ENCODE measurements around the gene ETFRF1. TPM values are rescaled to one million over a fixed set of nuclear protein-coding genes. Genes with fewer than 3 reads are reported as not detected.

The ETFRF1 gene
- total RNA-seq, 2 experiments from 2014 or later: 13.0 to 13.1 TPM

DNA sequence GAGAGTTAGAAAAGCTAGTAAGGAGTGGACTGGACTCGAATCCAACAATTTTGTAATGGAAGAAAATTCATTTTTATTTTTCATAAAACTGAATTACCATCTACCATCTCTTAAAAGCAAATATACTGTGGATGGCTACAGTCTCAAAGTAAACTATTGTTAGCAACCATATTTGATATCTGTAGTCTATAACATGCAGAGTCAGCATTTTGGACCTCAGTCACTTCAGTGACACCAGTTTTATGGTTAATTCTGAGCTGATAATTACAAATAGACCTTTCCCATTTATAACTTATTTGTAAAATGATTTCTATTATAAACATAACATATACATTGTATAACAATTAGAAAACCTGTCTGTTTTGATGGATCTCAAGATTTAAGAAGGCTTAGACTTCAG lies 53.7 kb downstream of the ETFRF1 start:
- H3K4me1 Mint-ChIP-seq: peaks cover 50% of the 10 kb centered on the region
- peaks cover 29% of the 10 kb centered on the region for H3K36me3 Mint-ChIP-seq
- H3K27ac Mint-ChIP-seq: no peak overlapping the region
- H3K4me3 Mint-ChIP-seq: peak overlapping the region; percentile 42
- H3K9me3 Mint-ChIP-seq: peaks cover 5% of the 10 kb centered on the region
- DNase-seq: no peak
- H3K27me3 Mint-ChIP-seq: no peaks in the 10 kb centered on the region

DNA sequence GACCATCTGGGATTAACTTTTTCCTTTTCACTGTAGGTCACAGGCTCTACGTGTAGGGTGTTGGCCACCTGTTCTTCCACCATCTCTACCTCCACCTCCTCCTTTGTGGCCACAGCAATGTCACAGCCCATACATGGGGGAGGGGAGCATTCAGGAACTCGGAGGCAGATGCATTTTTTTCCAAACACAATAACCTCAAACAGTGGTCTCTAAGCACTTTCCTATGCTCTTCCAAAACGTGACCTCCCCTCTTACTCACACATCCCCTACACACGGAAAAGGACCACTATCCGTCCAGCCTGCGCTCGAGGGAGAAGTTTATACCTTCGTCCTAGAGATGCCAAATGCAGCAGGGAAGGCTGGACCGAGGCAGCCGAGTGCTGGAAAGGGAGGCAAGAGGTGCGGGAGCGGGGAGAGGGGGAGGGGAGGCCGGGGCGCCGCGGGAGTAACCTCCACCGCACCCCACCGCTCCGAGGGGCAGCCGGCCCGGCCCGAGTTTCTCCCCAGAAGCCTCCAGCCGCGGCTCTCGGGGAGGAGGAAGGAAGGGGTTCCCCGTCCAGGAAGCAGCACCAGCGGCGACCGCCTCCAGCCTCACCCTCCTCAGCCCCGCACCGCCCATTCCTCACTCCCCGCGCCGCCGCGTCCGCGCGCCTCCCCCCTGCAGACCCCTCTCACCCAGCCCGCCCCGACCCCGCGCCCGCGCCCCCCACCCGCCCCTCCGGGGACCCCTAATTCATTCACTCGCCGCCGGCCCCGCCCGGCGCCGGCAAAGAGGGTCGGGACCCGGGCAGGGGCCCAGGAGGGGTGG lies 55.1 kb downstream of the ETFRF1 start:
- H3K27me3 Mint-ChIP-seq: no peaks in the 10 kb centered on the region
- H3K27ac Mint-ChIP-seq: peak overlapping the region; percentile 90
- peaks cover 22% of the 10 kb centered on the region for H3K36me3 Mint-ChIP-seq
- H3K4me1 Mint-ChIP-seq: peaks cover 43% of the 10 kb centered on the region
- peaks cover 5% of the 10 kb centered on the region for H3K9me3 Mint-ChIP-seq
- peak overlapping the region; percentile 92 for H3K4me3 Mint-ChIP-seq
- DNase-seq: peak; percentile 58

DNA sequence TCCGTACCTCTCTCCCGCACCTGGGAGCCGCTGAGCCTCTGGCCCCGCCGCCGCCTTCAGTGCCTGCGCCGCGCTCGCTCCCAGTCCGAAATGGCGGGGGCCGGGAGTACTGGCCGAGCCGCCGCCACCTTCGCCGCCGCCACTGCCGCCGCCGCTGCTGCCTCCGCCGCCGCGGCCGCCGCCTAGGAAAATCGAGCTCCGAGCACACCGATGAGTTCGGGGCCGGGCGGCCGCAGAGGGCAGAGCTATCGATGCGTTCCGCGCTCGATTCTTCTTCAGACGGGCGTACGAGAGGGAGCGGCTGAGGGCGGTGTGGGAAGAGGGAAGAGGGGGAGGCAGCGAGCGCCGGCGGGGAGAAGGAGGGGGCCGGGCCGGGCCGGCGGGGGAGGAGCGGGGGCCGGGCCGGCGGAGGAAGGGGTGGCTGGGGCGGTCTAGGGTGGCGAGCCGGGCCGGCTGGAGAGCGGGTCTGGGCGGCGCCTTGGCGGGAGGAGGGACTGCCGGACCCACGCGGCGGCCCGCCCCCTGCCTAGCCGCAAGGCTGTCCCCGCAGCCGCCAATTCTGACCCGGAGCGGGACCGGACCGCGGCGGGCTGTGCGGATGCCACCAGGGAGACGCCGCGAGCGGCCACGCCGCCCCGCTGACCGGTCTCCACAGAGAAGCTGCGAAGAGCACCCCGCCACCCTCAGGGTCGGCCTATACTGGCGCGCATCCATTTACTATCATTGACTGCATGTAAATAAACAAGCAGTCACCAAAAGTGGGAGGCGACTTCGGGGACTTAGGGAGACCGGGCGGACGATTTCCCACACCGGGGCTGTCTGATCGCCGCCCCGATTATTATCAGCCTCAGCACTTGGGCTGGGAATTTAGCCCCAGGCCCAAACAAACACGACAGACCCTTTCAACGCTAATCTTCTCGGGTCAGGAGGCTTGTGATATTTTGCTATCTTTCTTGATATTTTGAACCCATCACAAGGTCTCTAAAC lies 56.0 kb downstream of the ETFRF1 start, which contains the start of gene KRAS:
KRAS (minus strand) TSS at position 186 of the 987 bp plus-strand sequence.
- peak; percentile 92 for DNase-seq
- Mint-ChIP-seq H3K4me1 (peaks cover 34% of the 10 kb centered on the region), H3K4me3 (peak within 1 kb of the TSS; percentile 92), H3K27ac (peak within 1 kb of the TSS; percentile 90), H3K36me3 (peaks cover 13% of the 10 kb centered on the region), H3K27me3 (no peaks in the 10 kb centered on the region), H3K9me3 (peaks cover 5% of the 10 kb centered on the region)

DNA sequence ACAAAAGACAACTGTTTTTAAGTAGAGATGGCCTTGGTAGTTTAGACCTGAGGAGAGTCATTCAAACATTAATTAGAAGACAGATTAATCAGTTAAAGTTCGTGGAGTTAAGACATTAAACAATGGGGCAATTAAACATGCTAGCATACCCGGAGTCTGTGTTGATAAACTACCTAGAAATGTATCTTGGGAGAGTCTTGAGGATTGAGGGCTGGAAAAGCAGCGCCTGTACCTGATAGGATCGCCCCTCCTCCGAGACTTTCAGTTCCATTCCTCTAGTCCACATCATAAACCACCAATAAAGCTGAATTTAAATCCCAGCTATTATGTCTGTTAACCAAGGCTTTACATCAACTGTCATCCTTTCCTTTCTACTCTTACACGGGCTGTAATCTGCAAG lies 56.7 kb downstream of the ETFRF1 start:
- Mint-ChIP-seq H3K4me3 (peak overlapping the region; percentile 86), H3K27ac (peak overlapping the region; percentile 46), H3K27me3 (no peaks in the 10 kb centered on the region), H3K36me3 (peaks cover 8% of the 10 kb centered on the region), H3K9me3 (peaks cover 5% of the 10 kb centered on the region), H3K4me1 (peaks cover 34% of the 10 kb centered on the region)
- DNase-seq: no peak

DNA sequence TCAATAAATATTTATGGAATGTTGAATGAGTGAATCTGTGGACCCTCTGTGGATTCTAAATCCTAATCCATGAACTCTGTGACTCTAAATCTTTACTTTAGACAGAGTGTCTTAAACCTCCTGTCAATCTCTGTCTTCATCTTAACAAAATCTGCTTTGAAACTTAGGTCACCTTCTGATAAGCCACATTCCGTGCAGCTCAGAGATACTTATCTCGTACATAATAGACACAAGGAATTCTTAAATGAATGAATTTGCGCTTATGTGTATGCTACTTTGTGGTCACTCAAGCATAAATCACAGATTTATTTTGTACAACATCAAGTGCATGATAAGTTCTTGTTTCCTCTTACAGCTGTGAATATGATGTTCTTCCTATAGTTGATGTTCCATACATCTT lies 57.9 kb downstream of the ETFRF1 start:
- Mint-ChIP-seq H3K9me3 (peaks cover 5% of the 10 kb centered on the region), H3K4me1 (peaks cover 27% of the 10 kb centered on the region), H3K4me3 (no peak overlapping the region), H3K27me3 (no peaks in the 10 kb centered on the region), H3K27ac (no peak overlapping the region), H3K36me3 (peaks cover 4% of the 10 kb centered on the region)
- no peak for DNase-seq

DNA sequence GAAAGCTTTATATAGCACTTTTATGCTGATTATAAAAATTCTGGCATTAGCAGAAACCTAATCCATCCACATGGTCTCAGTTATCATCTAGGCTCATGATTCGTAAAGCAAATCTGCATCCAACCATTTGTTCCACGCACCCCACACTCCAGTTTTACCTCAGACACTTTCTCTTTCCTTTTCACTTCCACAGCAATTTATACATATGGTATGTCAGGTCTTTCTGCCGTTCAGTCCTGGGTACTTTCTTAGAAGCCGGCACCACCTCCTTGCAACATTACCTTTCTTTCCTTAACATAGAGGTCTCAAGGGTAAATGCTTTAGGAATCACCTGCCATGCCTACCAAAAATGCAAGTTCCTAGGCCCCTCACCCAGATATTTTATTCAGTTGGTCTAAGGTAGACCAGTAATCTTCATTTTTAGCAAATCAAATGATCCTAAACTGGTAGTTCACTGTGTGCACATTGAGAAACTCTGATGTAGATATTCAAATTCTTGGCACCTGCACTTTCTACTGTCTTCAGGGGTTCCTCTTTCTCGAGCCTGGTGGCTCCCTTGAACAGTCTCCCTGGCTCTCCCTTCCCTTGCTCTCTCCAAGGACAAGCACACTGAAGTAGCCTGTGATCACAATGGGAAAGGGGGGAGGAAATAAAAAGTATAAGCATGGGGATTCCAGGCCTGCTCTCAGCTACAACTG lies 58.5 kb downstream of the ETFRF1 start:
- H3K27me3 Mint-ChIP-seq: no peaks in the 10 kb centered on the region
- H3K36me3 Mint-ChIP-seq: no peaks in the 10 kb centered on the region
- DNase-seq: no peak
- peaks cover 23% of the 10 kb centered on the region for H3K4me1 Mint-ChIP-seq
- no peak overlapping the region for H3K27ac Mint-ChIP-seq
- no peak overlapping the region for H3K4me3 Mint-ChIP-seq
- H3K9me3 Mint-ChIP-seq: peaks cover 5% of the 10 kb centered on the region

DNA sequence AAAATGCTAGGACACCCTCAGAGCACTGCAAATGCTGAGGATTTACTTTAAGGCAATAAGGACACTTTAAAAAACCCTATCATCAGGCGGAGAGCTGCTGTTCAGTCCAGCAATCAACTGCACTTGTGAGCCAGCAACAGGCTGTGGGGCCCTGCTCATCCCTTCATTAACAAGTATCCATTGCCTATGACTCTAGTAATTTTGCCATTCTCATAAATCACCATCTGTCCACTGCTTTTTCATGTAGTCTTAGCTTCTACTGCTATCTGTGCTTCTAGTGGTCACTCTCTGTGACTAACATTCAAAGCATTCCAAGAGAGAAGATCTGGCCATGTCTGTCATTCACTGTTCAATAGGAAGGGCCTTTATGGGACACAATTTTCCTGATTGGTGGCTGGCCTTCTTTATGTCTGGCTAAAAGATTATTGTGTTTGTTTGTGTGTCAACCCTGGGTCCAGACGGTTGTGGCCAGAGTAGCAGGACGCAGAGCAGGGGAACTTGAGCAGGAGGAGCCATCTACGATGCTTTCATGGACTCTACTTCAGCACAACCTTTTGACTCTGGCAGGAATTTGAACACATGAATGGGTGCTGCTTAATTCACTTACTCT lies 59.3 kb downstream of the ETFRF1 start:
- H3K9me3 Mint-ChIP-seq: peaks cover 5% of the 10 kb centered on the region
- no peak overlapping the region for H3K27ac Mint-ChIP-seq
- H3K36me3 Mint-ChIP-seq: no peaks in the 10 kb centered on the region
- no peak overlapping the region for H3K4me3 Mint-ChIP-seq
- no peaks in the 10 kb centered on the region for H3K27me3 Mint-ChIP-seq
- H3K4me1 Mint-ChIP-seq: peaks cover 24% of the 10 kb centered on the region
- no peak for DNase-seq

Other genes starting within 250 kb of the ETFRF1 start
- 10 to 100 TPM; 58.7 to 59.6 TPM for gene BCAT1, start 246.1 kb upstream of the ETFRF1 start, total RNA-seq
- gene DNAI7, start 77 bp upstream of the ETFRF1 start, total RNA-seq: not detected
- 10 to 100 TPM; 26.7 to 27.9 TPM for gene KRAS, start 55.7 kb downstream of the ETFRF1 start, total RNA-seq